Loucy (cell line): Measurements from ENCODE around the gene METTL4.
A peak's percentile ranks its signal among the peaks of the same experiment; 100 is the strongest.

Experiments used
- H2AFZ ChIP-seq: fragments of 200-600 bp; sonication (generic); 2 replicates; pipeline ENCODE4 v1.6.0; 2016; ENCODE audit warnings: antibody characterized with exemption, mild to moderate bottlenecking, low read length, moderate library complexity
- H3F3A ChIP-seq: fragments of 200-600 bp; 2 replicates; pipeline ENCODE4 v1.6.0; 2016; ENCODE audit warnings: antibody characterized with exemption, low read depth, mild to moderate bottlenecking
- H3K27me3 ChIP-seq: fragments of 200-600 bp; sonication (generic); 2 replicates; pipeline ENCODE4 v1.6.1; 2014; ENCODE audit warnings: low read length, mild to moderate bottlenecking; ENCODE audit not compliant: insufficient read depth, poor library complexity, severe bottlenecking
- H3K36me3 ChIP-seq: fragments of 200-600 bp; sonication (generic); 2 replicates; pipeline ENCODE4 v1.6.1; 2016; ENCODE audit warnings: low read length; ENCODE audit not compliant: insufficient read depth
- H3K4me1 ChIP-seq: fragments of 200-600 bp; sonication (generic); 2 replicates; pipeline ENCODE4 v1.5.1; 2014; ENCODE audit warnings: low read length, mild to moderate bottlenecking; ENCODE audit not compliant: insufficient read depth, poor library complexity, severe bottlenecking
- H3K4me2 ChIP-seq: fragments of 200-600 bp; sonication (generic); 2 replicates; pipeline ENCODE4 v1.6.0; 2014; ENCODE audit warnings: antibody characterized with exemption, low read length, low read depth, mild to moderate bottlenecking; ENCODE audit not compliant: poor library complexity, severe bottlenecking
- H3K4me3 ChIP-seq: fragments of 200-600 bp; sonication (generic); 2 replicates; pipeline ENCODE4 v1.5.1; 2014; ENCODE audit warnings: low read length, mild to moderate bottlenecking, mixed read lengths; ENCODE audit not compliant: poor library complexity, severe bottlenecking
- H3K79me2 ChIP-seq: fragments of 200-600 bp; sonication (generic); 2 replicates; pipeline ENCODE4 v1.6.1; 2014; ENCODE audit warnings: low read length; ENCODE audit not compliant: insufficient read depth
- H3K9ac ChIP-seq: fragments of 200-600 bp; sonication (generic); 2 replicates; pipeline ENCODE4 v1.6.0; 2014; ENCODE audit warnings: mild to moderate bottlenecking, low read depth, low read length, moderate library complexity; ENCODE audit not compliant: poor library complexity, severe bottlenecking
- H3K9me2 ChIP-seq: fragments of 200-600 bp; sonication (generic); replicated peaks from 2 replicates; pipeline ENCODE4 v1.6.1; 2016; ENCODE audit warnings: low read depth, low read length, mixed read lengths
- H3K9me3 ChIP-seq: fragments of 200-600 bp; sonication (generic); 2 replicates; pipeline ENCODE4 v1.6.1; 2014; ENCODE audit warnings: mild to moderate bottlenecking, antibody characterized with exemption, low read length, low read depth; ENCODE audit not compliant: insufficient read depth
- H4K20me1 ChIP-seq: fragments of 200-600 bp; sonication (generic); 2 replicates; pipeline ENCODE4 v1.6.0; 2014; ENCODE audit warnings: antibody characterized with exemption, low read length, mild to moderate bottlenecking; ENCODE audit not compliant: insufficient read depth, poor library complexity, severe bottlenecking
- EZH2phosphoT487 ChIP-seq: fragments of 200-600 bp; IDR thresholded peaks from 2 replicates; pipeline ENCODE4 v1.6.1; 2018; ENCODE audit warnings: antibody characterized with exemption, mild to moderate bottlenecking, moderate library complexity, borderline replicate concordance
- TF ChIP-seq, protein P1 (sequence below): fragments of 200-600 bp; sonication (generic); conservative IDR thresholded peaks from 2 replicates; pipeline ENCODE4 v1.5.1; 2014; ENCODE audit warnings: mild to moderate bottlenecking, antibody characterized with exemption, low read length

The METTL4 gene

DNA sequence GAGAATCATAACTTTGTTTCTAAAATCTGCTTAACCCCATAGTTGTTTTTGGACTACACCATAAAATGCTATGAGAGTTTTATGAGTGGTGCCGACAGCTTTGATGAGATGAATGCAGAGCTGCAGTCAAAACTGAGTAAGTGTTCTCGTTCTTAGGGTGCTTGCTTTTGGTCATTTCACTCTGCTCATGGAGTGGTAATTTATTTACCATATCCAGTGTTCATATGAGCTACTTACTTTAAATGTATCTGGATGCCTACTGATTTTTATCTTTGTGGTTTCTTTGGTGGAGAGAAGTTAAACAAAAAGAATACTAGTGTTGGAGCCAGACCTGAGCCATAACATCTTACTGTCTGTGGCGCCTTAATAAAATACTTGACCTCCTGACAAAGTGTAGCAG lies 16.5 kb upstream of the METTL4 start:
- TF ChIP-seq, protein P1, sequence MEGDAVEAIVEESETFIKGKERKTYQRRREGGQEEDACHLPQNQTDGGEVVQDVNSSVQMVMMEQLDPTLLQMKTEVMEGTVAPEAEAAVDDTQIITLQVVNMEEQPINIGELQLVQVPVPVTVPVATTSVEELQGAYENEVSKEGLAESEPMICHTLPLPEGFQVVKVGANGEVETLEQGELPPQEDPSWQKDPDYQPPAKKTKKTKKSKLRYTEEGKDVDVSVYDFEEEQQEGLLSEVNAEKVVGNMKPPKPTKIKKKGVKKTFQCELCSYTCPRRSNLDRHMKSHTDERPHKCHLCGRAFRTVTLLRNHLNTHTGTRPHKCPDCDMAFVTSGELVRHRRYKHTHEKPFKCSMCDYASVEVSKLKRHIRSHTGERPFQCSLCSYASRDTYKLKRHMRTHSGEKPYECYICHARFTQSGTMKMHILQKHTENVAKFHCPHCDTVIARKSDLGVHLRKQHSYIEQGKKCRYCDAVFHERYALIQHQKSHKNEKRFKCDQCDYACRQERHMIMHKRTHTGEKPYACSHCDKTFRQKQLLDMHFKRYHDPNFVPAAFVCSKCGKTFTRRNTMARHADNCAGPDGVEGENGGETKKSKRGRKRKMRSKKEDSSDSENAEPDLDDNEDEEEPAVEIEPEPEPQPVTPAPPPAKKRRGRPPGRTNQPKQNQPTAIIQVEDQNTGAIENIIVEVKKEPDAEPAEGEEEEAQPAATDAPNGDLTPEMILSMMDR = no peak
- peaks cover 67% of the 10 kb centered on the region for H3K36me3 ChIP-seq
- H2AFZ ChIP-seq = no peak overlapping the region

DNA sequence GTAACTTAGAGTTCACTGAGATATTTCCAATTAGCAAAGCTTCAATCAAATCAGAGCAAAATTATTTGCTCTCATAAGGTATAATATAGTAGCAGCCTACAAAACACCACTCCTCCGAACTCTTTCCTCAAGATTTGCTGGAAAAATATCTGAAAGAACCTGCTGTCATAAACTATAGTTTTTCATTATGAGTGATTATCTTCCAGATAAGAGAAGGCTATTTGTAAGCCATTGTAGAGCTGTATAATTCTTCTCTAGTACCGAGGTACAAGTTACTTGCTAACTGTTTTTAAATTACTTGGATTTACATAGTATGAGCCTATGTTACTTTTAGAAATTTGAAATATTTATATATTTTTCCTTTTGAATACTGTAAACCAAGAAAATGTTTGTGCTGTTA lies 2.1 kb upstream of the METTL4 start:
- Histone ChIP-seq H3K27me3 (no peaks in the 10 kb centered on the region), H3K4me3 (peak overlapping the region; percentile 84), H3K36me3 (peaks cover 33% of the 10 kb centered on the region), H2AFZ (no peak overlapping the region), H4K20me1 (peaks cover 30% of the 10 kb centered on the region), H3K4me1 (peaks cover 74% of the 10 kb centered on the region), H3K79me2 (peaks cover 94% of the 10 kb centered on the region), H3K9ac (peak overlapping the region; percentile 94), H3F3A (peaks cover 9% of the 10 kb centered on the region; the same call in 1 of the 2 replicates), H3K4me2 (peak overlapping the region; percentile 84), H3K9me2 (no peaks in the 10 kb centered on the region), H3K9me3 (no peaks in the 10 kb centered on the region)
- no peak for TF ChIP-seq EZH2phosphoT487
- TF ChIP-seq, protein P1 = no peak

More for the DNA sequence above, 16.5 kb upstream of the METTL4 start:
- Histone ChIP-seq H3K9ac (no peak overlapping the region), H3F3A (no peaks in the 10 kb centered on the region; the same call in 1 of the 2 replicates), H3K27me3 (no peaks in the 10 kb centered on the region), H3K4me1 (peaks cover 30% of the 10 kb centered on the region), H3K9me3 (no peaks in the 10 kb centered on the region), H4K20me1 (peaks cover 4% of the 10 kb centered on the region), H3K9me2 (no peaks in the 10 kb centered on the region), H3K79me2 (peaks cover 10% of the 10 kb centered on the region; the same call in 1 of the 2 replicates), H3K4me2 (peak overlapping the region; percentile 43), H3K4me3 (no peak overlapping the region)

- Histone ChIP-seq H3K27me3 (no peaks in the 10 kb centered on the region), H3K79me2 (peaks cover 94% of the 10 kb centered on the region), H3K4me1 (peaks cover 74% of the 10 kb centered on the region), H3K9ac (peak overlapping the region; percentile 94), H2AFZ (no peak overlapping the region), H3K9me3 (no peaks in the 10 kb centered on the region), H3K36me3 (peaks cover 28% of the 10 kb centered on the region), H3K9me2 (no peaks in the 10 kb centered on the region), H4K20me1 (peaks cover 27% of the 10 kb centered on the region), H3K4me2 (peak overlapping the region; percentile 84), H3F3A (peaks cover 9% of the 10 kb centered on the region; the same call in 1 of the 2 replicates), H3K4me3 (peak overlapping the region; percentile 84)
- TF ChIP-seq, protein P1 = no peak
- TF ChIP-seq EZH2phosphoT487 = no peak
Observed at GRCh38 chr18:2572892-2573291, 1.6 kb upstream of the METTL4 start.
